GM19240 (cell line): ENCODE results near the gene PKDREJ.
A peak's percentile ranks its signal among the peaks of the same experiment; 100 is the strongest.
"Not testable (repeated sequence)": the region's sequence is repeated elsewhere in the genome, so short reads cannot be mapped to it uniquely, and the experiment has no call there.

Experiments
- DNase-seq: peaks from one replicate; pipeline ENCODE4 v3.0.0; 2011; ENCODE audit warnings: low spot score; ENCODE audit not compliant: insufficient read length

PKDREJ gene

DNA sequence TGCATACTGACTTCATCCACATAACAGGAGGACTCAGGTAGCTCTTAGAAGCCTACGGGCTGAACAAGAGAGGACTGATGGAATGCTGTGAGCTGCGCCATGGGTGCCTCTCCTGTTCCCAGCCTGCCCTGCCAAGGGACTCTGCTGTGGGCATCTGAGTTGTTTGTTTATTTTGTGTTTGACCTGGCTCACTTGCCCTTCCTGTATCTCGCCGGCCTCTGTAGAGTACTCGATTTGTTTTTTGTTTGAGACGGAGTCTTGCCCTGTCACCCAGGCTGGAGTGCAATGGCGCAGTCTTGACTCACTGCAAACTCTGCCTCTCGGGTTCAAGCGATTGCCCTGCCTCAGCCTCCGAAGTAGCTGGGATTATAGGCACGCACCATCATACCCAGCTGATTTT is 6.4 kb upstream of the PKDREJ start:
- DNase-seq: no peak

DNA sequence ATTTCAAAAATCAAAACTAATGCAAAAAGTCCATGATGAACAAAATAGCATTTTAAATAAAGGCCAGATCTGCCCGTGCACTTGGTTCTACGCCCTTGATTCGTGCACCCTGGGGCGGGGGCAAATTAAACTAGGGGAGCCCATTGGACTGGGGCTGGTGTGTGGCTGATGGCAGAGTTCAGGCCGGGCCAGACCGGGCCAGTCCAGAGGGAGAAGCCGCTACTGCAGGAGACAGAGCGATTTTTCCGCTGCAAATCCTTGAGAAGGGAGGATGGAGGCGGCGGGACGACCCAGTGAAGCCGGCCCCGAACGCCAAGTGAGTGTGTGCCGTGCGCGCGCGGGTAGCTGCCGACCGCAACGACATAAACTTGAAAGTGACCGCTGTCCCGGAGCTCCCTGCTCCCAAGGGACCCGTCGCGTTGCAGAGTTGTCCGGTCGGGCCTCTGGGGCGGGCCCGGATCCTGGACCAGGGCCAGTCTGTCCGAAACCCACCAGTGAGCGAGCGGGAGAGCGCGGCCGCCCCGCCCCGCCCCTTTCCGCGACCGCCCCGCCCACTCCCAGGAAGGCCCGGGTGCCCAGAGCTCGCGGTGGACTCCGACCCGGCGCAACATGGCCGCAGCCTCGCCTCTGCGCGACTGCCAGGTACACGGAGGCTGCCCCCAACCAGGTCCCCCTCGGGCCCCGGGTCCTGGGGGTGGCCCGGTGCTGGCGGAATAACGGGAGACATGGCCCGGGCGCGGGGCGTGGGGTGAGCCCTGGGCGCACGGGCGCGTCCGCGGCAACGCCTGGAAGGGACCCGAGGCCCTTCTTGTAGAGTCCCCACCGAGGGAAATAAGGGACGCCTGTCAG is 4.5 kb upstream of the PKDREJ start, which contains the start of gene TTC38:
Gene TTC38, plus strand, starts transcription at position 578 of the 849 bp plus-strand sequence. Its CDS starts 32 bp downstream, at position 610.
- DNase-seq: peak; percentile 94

DNA sequence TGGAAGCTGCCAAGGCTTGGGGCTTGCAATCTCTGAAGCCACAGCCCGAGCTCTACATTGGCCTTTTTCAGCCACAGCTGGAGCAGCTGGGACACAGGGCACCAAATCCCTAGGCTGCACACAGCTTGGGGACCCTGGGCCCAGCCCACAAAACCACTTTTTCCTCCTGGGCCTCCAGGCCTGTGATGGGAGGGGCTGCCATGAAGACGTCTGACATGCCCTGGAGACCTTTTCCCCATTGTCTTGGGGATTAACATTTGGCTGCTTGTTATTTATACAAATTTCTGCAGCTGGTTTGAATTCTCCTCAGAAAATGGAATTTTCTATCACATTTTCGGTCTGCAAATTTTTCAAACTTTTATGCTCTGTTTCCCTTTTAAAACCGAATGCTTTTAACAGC is 2.5 kb upstream of the PKDREJ start:
- not testable (repeated sequence) for DNase-seq

DNA sequence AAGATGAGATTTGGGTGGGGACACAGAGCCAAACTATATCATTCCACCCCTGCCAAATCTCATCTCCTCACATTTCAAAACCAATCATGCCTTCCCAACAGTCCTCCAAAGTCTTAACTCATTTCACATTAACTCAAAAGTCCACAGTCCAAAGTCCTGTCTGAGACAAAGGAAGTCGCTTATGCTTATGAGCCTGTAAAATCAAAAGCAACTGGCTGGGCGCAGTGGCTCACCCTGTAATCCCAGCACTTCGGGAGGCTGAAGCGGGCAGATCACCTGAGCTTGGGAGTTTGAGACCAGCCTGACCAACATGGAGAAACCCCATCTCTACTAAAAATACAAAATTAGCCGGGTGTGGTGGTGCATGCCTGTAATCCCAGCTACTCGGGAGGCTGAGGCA is 1.4 kb upstream of the PKDREJ start:
- DNase-seq: not testable (repeated sequence)

DNA sequence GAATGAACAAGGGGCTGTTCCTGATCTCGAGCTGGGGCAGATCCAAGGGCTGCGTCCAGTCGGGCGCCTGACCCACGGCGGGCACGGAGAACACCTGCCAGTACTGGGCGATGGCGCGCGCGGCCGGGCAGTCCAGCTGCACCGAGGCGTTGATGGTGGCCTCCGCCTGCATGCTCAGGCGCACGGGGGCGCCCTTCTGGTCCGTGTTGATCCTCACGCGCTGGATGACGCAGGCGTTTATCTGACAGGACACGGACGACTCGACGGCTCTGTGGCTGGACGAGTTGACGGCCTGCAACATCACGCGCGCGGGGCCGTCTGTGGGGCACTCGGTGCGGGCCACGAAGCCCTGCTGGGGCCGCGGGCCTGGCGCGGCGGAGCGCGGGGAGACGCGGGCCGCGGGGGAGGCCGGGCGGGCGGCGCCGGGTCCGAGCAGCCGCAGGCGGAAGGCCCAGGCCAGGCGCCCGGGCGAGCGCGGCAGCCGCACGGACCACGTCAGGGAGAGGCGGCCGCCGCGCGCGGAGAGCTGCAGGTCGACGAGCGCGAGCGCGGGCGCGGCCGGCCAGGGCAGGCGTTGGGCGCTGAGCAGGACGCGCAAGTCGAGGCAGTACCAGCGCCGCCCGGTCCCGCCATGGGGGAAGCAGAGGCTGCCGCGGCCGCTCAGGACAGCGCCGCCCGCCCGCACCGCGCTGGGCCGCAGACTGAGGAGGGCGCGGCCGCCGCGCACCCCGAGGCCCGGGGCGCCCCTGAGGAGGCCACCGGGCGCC is 511 bp downstream of the PKDREJ start:
- no peak for DNase-seq

DNA sequence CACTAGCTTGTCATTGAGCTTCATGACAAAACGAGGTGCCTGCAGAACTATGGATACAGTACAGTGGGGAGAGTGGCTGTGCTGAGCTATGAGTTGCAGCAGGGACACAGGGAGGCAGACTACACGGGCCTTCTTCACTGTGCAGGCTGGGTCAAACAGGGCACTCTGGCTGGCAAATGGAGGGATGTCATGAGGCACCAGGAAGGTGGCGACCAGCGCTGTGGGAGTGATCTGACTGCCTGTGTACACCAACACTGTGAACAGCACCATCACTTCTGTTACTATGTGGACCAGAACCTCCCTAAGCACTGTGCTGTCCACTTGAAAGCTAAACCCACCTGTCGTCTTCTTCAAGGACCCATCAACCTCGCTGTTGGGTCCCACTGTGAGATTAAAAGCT is 3.1 kb downstream of the PKDREJ start:
- DNase-seq: no peak

DNA sequence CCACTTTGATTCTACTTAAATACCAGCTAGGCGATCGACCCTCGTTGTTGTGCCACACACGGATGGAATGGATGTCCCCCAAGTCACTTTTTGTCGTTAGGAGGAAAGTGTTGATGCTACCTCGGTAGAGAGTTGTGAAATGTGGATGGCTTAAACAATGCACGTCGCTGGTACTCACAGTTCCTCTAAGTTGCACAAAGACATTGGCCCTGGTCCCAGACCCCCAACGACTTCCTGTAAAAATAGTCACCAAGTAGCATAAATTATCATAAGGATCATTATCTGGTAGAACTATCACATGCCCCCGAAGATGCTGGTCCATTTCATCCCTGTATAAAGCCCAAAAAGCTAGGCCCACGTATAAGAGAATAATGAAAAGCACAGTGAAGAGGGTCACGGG is 3.8 kb downstream of the PKDREJ start:
- no peak for DNase-seq

DNA sequence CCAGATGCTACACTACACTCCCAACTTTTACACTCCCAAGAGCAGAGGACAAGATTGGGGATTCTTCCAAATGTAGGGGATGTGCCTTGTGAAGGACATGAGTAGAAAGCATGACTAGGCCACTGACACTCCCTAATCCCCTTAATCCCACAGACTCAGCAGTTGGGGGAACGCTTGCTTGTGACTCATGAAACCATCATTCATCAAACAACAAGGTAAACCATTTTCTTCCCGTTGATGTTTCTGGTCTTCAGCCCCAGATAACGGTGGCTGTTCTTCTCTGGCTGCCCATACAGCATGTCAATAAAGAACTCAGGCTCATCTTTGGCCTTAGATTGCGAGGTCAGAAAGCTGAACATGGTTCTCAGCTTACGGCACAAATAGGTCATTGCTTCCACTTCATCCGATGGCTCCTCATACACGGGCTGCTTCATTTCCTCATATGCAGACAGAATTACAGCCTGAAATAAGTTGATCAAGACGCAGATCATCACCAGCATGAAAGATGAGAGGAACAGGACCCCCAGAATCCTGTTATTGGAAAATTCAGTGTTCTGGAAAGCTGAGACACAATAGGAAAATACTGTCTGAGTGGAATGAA is 6.7 kb downstream of the PKDREJ start:
- no peak for DNase-seq

DNA sequence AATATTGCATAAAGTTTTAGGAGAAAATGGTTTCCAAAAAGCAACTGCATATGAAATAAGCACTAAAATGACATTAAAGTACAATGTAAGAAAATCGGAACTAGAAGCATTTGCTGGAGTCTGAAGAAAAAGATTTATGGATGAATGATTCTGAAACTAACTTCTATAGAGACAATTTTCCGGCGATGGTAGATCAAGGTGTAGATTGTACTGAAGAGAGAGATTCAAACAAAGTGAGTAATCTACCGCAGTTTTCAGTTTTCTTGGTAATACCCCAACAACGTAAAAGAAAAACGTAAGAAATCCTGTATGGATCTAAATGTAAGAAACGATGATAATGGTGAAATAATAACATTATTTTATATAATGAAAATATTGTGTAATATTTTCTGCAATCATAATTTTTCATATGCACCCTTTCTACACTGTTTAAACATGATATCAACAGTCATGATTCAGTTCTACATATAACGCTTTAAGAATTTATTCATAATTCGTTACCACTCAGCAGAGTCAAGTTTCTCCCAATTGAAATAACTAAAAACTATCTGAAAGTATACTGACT is 11.2 kb downstream of the PKDREJ start:
- DNase-seq: no peak

DNA sequence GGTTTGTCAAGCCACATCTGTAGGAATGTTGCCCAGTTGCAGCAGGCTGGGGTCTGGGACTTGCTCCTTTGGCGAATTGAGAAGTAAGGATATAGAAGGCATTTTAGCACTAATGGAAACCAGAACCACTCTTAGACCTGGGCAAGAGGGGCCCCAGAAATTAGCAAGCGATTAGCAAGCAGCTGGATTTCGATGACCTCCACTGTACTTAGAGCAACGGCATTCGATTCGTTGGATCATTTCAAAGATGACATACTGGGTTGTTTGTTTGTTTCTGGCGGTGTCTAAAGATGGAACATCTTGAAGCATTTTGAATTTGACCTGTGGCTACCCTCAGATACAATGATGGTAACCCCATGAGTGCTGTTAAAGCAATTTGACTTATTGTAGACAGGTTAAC is 11.9 kb downstream of the PKDREJ start:
- no peak for DNase-seq

DNA sequence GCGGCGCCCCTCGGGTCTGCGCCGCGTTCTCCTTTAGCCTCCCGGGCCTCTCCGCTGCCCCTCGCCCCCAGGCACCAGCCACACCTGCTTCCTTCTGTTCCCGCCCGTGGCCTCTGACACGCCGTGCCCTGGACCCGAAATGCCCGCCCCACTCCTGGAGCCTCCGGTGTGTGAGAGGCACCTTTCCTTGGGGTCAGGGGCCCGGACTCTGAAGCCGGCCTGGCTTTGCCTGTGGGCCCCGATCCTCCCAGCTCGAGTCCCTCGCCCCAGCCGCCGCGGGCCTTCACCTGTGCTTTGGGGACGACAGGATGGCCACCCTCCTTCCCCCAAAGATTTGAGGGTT is 12.4 kb downstream of the PKDREJ start:
- DNase-seq: no peak

DNA sequence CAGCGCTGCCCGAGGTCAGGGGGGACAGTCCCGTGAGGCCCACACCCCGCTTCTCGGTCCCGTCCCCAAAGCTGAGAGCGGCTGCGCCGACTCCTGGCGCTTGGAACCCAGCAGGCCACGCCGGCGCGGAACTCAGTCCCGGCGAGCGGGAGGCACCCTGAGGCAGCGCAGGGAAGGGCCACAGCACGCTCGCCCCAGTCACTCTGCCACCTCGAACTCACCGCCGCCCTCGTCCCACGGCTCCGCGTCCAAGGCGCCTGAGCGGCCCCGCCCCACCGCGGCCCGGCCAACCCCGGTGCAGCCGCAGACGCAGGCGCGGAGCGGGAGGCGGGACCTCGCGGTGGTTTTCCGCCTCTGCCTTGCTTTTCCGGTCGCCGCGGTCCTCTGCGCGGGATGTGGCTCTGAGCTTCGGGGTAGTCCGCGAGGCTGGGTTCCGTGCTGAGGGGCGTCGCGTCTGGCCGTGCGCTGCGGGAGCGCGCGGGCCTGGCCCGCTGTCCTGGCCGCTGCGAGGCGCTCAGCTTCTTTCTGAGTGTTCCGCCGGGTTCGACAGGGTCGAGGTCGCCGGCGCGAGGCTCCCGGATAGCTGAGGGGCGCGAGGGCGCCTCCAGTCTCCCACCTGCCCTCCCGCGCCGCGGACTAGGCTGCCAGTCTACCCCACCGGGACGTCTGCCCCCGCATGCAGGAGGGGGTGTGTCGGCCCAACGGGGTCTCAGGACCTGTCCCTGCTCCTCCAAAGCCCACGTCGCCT is 12.9 kb downstream of the PKDREJ start, which contains the start of gene CDPF1:
Gene CDPF1, minus strand, starts transcription at position 259 of the 748 bp plus-strand sequence. CDS start 2,009 bp downstream, outside the sequence.
- DNase-seq: peak; percentile 94

DNA sequence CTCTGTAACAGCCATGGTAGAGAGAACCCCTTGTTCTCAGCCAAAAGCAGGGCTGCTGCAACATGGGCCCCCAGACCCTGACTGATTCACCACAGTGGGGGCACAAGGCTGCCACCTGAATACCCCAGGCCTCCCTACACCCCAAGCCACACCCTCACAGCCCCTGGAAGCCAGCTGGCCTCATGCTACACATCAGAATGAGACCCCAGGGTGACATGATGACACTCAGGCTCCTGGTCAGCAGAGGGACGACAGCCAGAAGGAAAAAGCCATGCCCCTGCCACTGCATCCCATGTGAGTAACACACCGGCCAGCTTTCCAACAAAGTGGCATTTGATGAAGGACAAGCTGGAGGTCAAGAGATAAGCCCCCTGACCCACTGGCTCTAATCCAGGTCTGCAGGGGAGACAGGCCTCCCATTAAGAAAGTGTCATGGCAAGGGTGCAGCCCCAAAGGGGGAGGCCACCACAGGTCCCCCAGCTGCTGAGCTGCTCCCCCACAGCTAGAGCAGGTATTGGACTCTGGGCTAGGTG is 15.6 kb downstream of the PKDREJ start:
- no peak for DNase-seq

DNA sequence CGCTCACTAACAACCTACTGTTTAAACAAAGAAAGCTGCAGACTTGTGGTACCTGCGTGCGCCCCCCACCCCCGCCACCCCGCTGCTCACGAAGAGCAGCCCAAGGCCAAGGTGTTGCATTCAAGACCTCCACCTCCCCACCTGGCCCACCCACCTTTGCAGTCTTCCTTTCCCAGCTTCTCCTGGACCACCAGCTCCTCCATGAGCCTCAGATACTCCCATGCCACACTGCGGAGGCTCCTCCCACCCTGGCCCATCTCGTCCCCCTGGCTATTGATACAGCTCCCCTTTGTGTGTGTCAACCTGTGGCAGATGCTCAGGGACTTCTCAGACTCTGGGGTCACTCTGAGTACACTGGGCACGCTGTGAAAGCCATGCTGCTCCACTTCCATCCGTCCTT is 17.0 kb downstream of the PKDREJ start:
- no peak for DNase-seq

DNA sequence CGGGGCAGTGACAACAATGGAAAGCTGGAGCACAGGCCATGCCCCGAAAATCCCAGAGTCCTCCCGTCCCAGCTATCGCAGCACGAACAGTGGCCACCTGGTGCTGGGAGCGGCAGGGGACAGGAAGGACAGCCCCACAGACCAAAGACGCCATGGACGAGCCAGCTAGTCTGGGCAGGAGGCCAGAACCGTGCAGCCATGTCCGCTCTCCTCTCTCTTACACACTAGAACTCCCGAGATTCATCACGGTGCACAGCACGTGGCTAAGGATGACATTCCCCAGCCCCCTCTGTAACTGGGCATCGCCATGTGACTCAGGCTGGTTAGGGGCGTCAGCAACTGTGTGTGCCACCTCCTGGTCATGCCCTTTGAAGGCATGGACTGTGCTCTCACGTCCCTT is 17.6 kb downstream of the PKDREJ start:
- DNase-seq: no peak

DNA sequence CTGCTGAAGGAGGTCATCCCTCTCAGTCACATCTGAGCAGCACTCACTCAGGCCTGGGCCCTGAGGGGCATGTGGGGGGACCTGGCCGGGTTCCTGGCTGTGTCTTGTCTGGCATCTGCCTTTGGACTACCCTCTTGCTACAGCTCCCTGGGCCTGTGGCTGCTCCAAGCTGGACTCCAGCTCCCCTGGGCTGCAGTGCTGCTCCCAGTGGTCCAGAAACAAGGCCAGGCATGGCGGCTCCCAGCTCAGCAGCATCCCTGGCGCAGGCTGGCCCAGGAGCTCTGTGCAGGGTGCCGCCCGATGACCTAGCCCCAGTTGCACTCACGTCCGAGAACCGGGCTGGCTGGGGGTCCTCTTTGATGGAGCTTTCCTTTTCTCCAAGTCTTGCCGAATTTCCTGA is 18.4 kb downstream of the PKDREJ start:
- no peak for DNase-seq

DNA sequence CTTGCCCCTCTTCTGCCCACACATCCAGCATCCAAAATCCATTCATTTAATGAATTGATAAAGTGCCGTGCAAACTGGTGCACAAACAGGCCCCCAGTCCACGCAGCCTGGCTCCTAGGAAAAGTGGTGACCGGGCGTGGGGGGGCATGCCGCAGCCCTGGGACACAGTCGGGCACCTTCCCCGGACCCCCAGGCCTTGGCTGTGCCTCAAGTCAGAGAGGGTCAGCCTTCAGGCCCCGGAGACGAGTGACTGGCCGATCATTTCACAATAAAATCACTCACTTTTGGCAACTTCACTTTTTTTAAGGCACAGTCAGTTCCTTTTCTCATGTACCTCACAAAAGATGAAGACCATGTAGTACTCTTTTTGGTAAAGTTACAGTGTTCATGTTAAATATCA is 21.1 kb downstream of the PKDREJ start:
- DNase-seq: no peak

DNA sequence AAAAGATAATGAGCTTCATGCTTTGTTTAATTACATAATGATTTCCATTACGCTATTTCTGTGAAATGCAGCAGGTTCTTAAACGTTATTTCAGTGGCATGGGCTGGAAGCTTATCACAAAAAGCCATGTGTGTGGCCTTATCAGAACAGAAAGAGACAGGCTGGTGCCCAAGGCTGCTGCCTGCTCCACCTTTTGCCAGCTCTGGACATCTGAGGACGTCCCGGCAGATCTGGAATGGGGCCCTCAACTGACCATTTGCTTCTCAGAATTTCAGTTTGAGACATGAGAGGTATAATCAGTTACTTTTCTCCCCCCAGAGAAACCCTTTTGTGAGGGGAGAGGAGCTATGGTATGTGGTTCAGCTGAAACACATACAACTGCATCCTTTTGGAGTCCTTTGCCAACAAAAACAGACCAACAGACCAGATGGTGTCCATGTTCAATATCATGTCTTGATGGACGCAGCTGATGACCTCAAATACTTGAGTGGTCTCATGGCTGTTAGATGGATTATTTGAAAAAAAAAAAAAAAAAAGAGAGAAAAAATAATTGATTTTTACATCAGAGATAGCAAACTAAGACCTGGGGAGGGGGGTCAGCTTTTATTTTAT is 21.6 kb downstream of the PKDREJ start:
- no peak for DNase-seq

DNA sequence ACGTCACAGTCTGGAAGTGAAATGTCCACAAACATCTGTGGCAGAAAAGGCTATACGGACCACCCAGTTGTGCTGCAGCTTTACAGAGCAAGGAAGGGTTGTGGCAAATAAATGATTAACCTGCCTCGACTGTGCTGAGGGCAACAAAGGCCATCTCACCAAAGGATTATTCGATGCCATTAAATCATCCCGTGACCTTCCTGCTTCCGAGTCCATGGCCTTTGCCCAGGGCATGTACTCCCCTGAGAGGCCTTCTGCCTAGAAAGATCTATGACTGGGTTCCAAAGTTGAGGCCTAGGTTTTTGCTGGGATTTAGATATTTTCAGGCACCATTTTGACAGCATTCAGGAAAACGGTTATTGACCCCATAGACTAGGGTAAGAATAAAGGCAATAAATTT is 22.2 kb downstream of the PKDREJ start:
- DNase-seq: no peak

DNA sequence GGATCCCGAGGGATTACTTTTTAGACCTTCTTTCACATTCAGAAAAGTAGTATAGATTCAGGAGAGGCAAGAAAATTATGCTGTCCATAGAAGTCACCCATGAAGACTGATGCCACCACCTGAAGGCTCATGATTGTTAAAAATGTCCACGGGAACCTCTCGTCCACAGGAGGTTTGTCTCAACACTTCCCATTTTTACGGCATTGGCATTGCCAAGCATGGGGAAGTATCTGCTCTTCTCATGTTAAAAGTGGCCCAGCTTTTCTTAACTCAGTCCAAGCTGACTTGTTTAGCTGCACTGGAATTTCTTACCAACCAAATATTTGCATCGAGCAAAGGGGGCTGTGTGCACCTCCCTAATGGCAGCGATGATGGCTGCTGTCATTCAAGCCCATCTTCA is 22.6 kb downstream of the PKDREJ start:
- DNase-seq: no peak
